Nephron progenitor cell (in vitro differentiated cells): Measurements from ENCODE around the gene ANXA10.

Experiments used
- DNase-seq: peaks from one replicate; pipeline ENCODE4 v3.0.0; 2021
- H3K27ac Mint-ChIP-seq: 2 replicates; pipeline ENCODE4 v1.8.0; 2021; ENCODE audit warnings: mild to moderate bottlenecking, moderate library complexity, mixed read lengths
- H3K27me3 Mint-ChIP-seq: 2 replicates; pipeline ENCODE4 v1.8.0; 2021; ENCODE audit warnings: mild to moderate bottlenecking, low read depth, mixed read lengths; ENCODE audit not compliant: poor library complexity
- H3K36me3 Mint-ChIP-seq: 2 replicates; pipeline ENCODE4 v1.8.0; 2021; ENCODE audit warnings: low read depth, mixed read lengths
- H3K4me1 Mint-ChIP-seq: 2 replicates; pipeline ENCODE4 v1.8.0; 2021; ENCODE audit warnings: mixed read lengths
- H3K4me3 Mint-ChIP-seq: 2 replicates; pipeline ENCODE4 v1.8.0; 2021; ENCODE audit warnings: mild to moderate bottlenecking, moderate library complexity, mixed read lengths
- H3K9me3 Mint-ChIP-seq: 2 replicates; pipeline ENCODE4 v1.8.0; 2021; ENCODE audit warnings: mild to moderate bottlenecking, moderate library complexity, mixed read lengths
- TF ChIP-seq, protein P1 (sequence below): fragments of 200-600 bp; sonication (generic); IDR thresholded peaks from 2 replicates; pipeline ENCODE4 v1.5.0; 2021; ENCODE audit warnings: antibody characterized with exemption

The ANXA10 gene

GRCh38 chr4:168119890-168120289 is 27.6 kb downstream of the ANXA10 start:
- Mint-ChIP-seq H3K4me1 (no peaks in the 10 kb centered on the region), H3K27me3 (peaks cover 3% of the 10 kb centered on the region), H3K9me3 (peaks cover 4% of the 10 kb centered on the region), H3K4me3 (no peak overlapping the region), H3K36me3 (no peaks in the 10 kb centered on the region), H3K27ac (no peak overlapping the region)
- no peak for DNase-seq
- TF ChIP-seq, protein P1, sequence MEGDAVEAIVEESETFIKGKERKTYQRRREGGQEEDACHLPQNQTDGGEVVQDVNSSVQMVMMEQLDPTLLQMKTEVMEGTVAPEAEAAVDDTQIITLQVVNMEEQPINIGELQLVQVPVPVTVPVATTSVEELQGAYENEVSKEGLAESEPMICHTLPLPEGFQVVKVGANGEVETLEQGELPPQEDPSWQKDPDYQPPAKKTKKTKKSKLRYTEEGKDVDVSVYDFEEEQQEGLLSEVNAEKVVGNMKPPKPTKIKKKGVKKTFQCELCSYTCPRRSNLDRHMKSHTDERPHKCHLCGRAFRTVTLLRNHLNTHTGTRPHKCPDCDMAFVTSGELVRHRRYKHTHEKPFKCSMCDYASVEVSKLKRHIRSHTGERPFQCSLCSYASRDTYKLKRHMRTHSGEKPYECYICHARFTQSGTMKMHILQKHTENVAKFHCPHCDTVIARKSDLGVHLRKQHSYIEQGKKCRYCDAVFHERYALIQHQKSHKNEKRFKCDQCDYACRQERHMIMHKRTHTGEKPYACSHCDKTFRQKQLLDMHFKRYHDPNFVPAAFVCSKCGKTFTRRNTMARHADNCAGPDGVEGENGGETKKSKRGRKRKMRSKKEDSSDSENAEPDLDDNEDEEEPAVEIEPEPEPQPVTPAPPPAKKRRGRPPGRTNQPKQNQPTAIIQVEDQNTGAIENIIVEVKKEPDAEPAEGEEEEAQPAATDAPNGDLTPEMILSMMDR: no peak

DNA sequence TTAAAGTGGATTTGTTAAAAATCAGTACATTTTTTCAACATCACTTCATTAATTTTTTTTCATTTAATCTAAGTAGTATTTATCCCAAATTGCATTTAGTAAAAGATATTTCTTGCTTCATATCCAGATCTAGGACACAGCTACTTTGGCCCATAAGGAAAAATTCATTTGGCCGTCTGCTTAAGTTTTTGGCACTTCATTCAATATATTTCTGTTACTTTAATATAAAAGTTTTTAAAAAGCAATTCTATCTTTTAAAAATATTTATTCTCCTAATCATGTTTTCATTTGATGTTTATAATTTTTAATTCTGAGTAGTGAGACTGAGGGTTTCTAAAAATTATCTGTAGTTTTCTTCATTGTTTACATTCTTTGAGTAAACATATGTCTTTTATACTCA is 28.5 kb downstream of the ANXA10 start:
- Mint-ChIP-seq H3K36me3 (no peaks in the 10 kb centered on the region), H3K4me1 (no peaks in the 10 kb centered on the region), H3K4me3 (no peak overlapping the region), H3K9me3 (no peaks in the 10 kb centered on the region), H3K27me3 (peaks cover 3% of the 10 kb centered on the region), H3K27ac (no peak overlapping the region)
- no peak for DNase-seq
- TF ChIP-seq, protein P1: no peak

- H3K36me3 Mint-ChIP-seq: no peaks in the 10 kb centered on the region
- no peaks in the 10 kb centered on the region for H3K27me3 Mint-ChIP-seq
- no peak overlapping the region for H3K4me3 Mint-ChIP-seq
- H3K27ac Mint-ChIP-seq: no peak overlapping the region
- no peaks in the 10 kb centered on the region for H3K9me3 Mint-ChIP-seq
- no peak for DNase-seq
- TF ChIP-seq, protein P1: no peak
- H3K4me1 Mint-ChIP-seq: no peaks in the 10 kb centered on the region
Observed at GRCh38 chr4:168124008-168124641, 31.8 kb downstream of the ANXA10 start.

DNA sequence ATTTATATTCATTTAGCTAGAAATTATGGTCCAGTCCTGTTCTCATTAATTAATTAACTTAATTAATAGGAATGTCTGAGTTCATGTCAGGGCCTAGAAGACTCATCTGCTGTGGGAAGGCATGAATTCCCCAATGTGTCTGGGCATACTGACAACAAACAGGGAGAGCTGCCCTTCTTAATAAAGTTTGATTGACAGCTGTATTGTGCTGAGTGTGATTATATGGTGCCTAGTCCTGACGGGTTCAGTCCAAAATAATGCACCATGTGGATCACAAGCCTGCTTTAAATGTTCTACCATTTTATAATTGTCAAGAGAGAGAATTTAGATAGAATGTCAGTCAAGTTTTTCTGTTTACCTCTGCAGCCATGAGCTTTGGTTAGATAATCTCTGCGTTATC is 34.6 kb downstream of the ANXA10 start:
- DNase-seq: no peak
- Mint-ChIP-seq H3K4me3 (no peak overlapping the region), H3K36me3 (no peaks in the 10 kb centered on the region), H3K9me3 (no peaks in the 10 kb centered on the region), H3K27me3 (peaks cover 3% of the 10 kb centered on the region), H3K27ac (no peak overlapping the region), H3K4me1 (no peaks in the 10 kb centered on the region)
- TF ChIP-seq, protein P1: no peak

GRCh38 chr4:168128601-168129000 is 36.3 kb downstream of the ANXA10 start:
- no peak for DNase-seq
- no peaks in the 10 kb centered on the region for H3K36me3 Mint-ChIP-seq
- H3K27ac Mint-ChIP-seq: no peak overlapping the region
- TF ChIP-seq, protein P1: no peak
- no peak overlapping the region for H3K4me3 Mint-ChIP-seq
- H3K4me1 Mint-ChIP-seq: no peaks in the 10 kb centered on the region
- H3K27me3 Mint-ChIP-seq: peaks cover 3% of the 10 kb centered on the region
- no peaks in the 10 kb centered on the region for H3K9me3 Mint-ChIP-seq

GRCh38 chr4:168129046-168129772 is 36.9 kb downstream of the ANXA10 start:
- Mint-ChIP-seq H3K9me3 (no peaks in the 10 kb centered on the region), H3K27ac (no peak overlapping the region), H3K36me3 (no peaks in the 10 kb centered on the region), H3K4me1 (no peaks in the 10 kb centered on the region), H3K27me3 (peaks cover 3% of the 10 kb centered on the region), H3K4me3 (no peak overlapping the region)
- DNase-seq: no peak
- TF ChIP-seq, protein P1: no peak
